Endodermal cell (in vitro differentiated cells): ENCODE data around the gene DAZAP2. TPM values are rescaled to one million over a fixed set of nuclear protein-coding genes. Genes with fewer than 3 reads are reported as not detected.
"Not testable (repeated sequence)": the region's sequence is repeated elsewhere in the genome, so short reads cannot be mapped to it uniquely, and the experiment has no call there.

ENCODE experiments used
- DNase-seq: peaks from one replicate; pipeline ENCODE4 v3.0.0-alpha.2; 2017
- H3K27ac ChIP-seq: 2 replicates; pipeline ENCODE4 v1.5.1; 2013; ENCODE audit warnings: mild to moderate bottlenecking, low read depth, low read length, moderate library complexity
- H3K27me3 ChIP-seq: 2 replicates; pipeline ENCODE4 v1.6.1; 2013; ENCODE audit warnings: mild to moderate bottlenecking, low read length, moderate library complexity; ENCODE audit not compliant: insufficient read depth, control insufficient read depth, poor library complexity, severe bottlenecking
- H3K36me3 ChIP-seq: 2 replicates; pipeline ENCODE4 v1.7.0; 2013; ENCODE audit warnings: mild to moderate bottlenecking, low read length, moderate library complexity; ENCODE audit not compliant: control insufficient read depth, insufficient read depth
- H3K4me1 ChIP-seq: one replicate; pipeline ENCODE4 v1.7.0; 2013; ENCODE audit warnings: low read length; ENCODE audit not compliant: control insufficient read depth, insufficient read depth
- H3K4me3 ChIP-seq: 2 replicates; pipeline ENCODE4 v1.5.1; 2013; ENCODE audit warnings: mild to moderate bottlenecking, low read length, moderate library complexity
- H3K9ac ChIP-seq: 2 replicates; pipeline ENCODE4 v1.6.1; 2013; ENCODE audit warnings: mild to moderate bottlenecking, low read length, moderate library complexity; ENCODE audit not compliant: poor library complexity, severe bottlenecking; ENCODE audit errors: extremely low read depth
- H3K9me3 ChIP-seq: 2 replicates; pipeline ENCODE4 v1.6.1; 2013; ENCODE audit warnings: mild to moderate bottlenecking, low read length, moderate library complexity; ENCODE audit not compliant: control insufficient read depth
- H3K27ac Mint-ChIP-seq: 2 replicates; pipeline ENCODE4 v1.8.0; 2020; ENCODE audit warnings: mixed read lengths
- H3K27me3 Mint-ChIP-seq: 2 replicates; pipeline ENCODE4 v1.8.0; 2021; ENCODE audit warnings: mild to moderate bottlenecking, mixed read lengths; ENCODE audit not compliant: insufficient read depth
- H3K36me3 Mint-ChIP-seq: 2 replicates; pipeline ENCODE4 v1.8.0; 2020; ENCODE audit warnings: low read depth, mixed read lengths
- H3K4me1 Mint-ChIP-seq: 2 replicates; pipeline ENCODE4 v1.8.0; 2020; ENCODE audit warnings: mixed read lengths
- H3K4me3 Mint-ChIP-seq: 2 replicates; pipeline ENCODE4 v1.8.0; 2020; ENCODE audit warnings: mild to moderate bottlenecking, moderate library complexity, mixed read lengths
- H3K9me3 Mint-ChIP-seq: 2 replicates; pipeline ENCODE4 v1.8.0; 2020; ENCODE audit warnings: mild to moderate bottlenecking, mixed read lengths
- CTCF ChIP-seq: fragments of 200-600 bp; sonication (generic); conservative IDR thresholded peaks from 2 replicates; pipeline ENCODE4 v1.5.0; 2021; ENCODE audit warnings: antibody characterized with exemption, mild to moderate bottlenecking
- WGBS, 2 experiments: methylation state at CpG; one replicate each; pipeline versions ENCODE4 v1.1.5 to v1.1.7; 2013; ENCODE audit warnings: missing lambda C conversion rate in 2 of 2, mixed read lengths in 1 of 2; ENCODE audit not compliant: insufficient coverage in 1 of 2, insufficient read length in 1 of 2; 5-methylcytosine and 5-hydroxymethylcytosine counted together
- total RNA-seq, 2 donors: library from RNA; stranded (reverse); fragmentation: NEBNext Ultra II Directional in 1 of 2; extraction: Animal tissue kit (Norgen Biotek cat#: 25700) in 1 of 2; gene quantifications; 2 replicates in 1 of 2; 3 replicates in 1 of 2; pipeline ENCODE4 v1.2.1, GENCODE V29; 2021

DAZAP2 gene
- total RNA-seq, 2 donors from 2014 or later: 31.5 to 42.7 TPM

- peak overlapping the region; percentile 38 for H3K27ac ChIP-seq
- DNase-seq: peak; percentile 83
- Mint-ChIP-seq H3K9me3 (no peaks in the 10 kb centered on the region), H3K4me3 (peak overlapping the region; percentile 75), H3K27ac (peak overlapping the region; percentile 94), H3K36me3 (peaks cover 10% of the 10 kb centered on the region), H3K27me3 (no peaks in the 10 kb centered on the region), H3K4me1 (peaks cover 12% of the 10 kb centered on the region)
- no peaks in the 10 kb centered on the region for H3K9me3 ChIP-seq
- peak overlapping the region; percentile 84 for H3K4me3 ChIP-seq
- H3K4me1 ChIP-seq: peaks cover 4% of the 10 kb centered on the region
- H3K36me3 ChIP-seq: no peaks in the 10 kb centered on the region
- TF ChIP-seq CTCF: peak; percentile 34
- H3K27me3 ChIP-seq: no peaks in the 10 kb centered on the region
- WGBS, 2 experiments: 35 to 42% methylated on average over 7 of the region's 10 CpGs
- H3K9ac ChIP-seq: peak overlapping the region; percentile 80
Measured at GRCh38 chr12:51218607-51219161, 19.9 kb upstream of the DAZAP2 start.

GRCh38 chr12:51219322-51219721 lies 19.3 kb upstream of the DAZAP2 start:
- no peak overlapping the region for H3K27ac ChIP-seq
- no peak overlapping the region for H3K27ac Mint-ChIP-seq
- H3K9me3 Mint-ChIP-seq: no peaks in the 10 kb centered on the region
- peak overlapping the region; percentile 75 for H3K4me3 Mint-ChIP-seq
- H3K4me1 Mint-ChIP-seq: peaks cover 12% of the 10 kb centered on the region
- 88% methylated on average over 1 to 4 of the region's 5 CpGs for WGBS, 2 experiments
- TF ChIP-seq CTCF: no peak
- H3K27me3 Mint-ChIP-seq: no peaks in the 10 kb centered on the region
- peaks cover 4% of the 10 kb centered on the region for H3K4me1 ChIP-seq
- H3K36me3 Mint-ChIP-seq: peaks cover 8% of the 10 kb centered on the region
- DNase-seq: no peak
- no peak overlapping the region for H3K9ac ChIP-seq
- no peaks in the 10 kb centered on the region for H3K27me3 ChIP-seq
- H3K4me3 ChIP-seq: peak overlapping the region; percentile 84
- no peaks in the 10 kb centered on the region for H3K9me3 ChIP-seq
- no peaks in the 10 kb centered on the region for H3K36me3 ChIP-seq

GRCh38 chr12:51219857-51220256 lies 18.8 kb upstream of the DAZAP2 start:
- H3K27ac ChIP-seq, H3K4me1 ChIP-seq, H3K27me3 ChIP-seq, H3K9me3 ChIP-seq, H3K4me3 Mint-ChIP-seq, H3K9ac ChIP-seq, H3K27ac Mint-ChIP-seq, H3K36me3 ChIP-seq, H3K9me3 Mint-ChIP-seq, H3K27me3 Mint-ChIP-seq, DNase-seq: not testable (repeated sequence)
- Mint-ChIP-seq H3K36me3 (peaks cover 10% of the 10 kb centered on the region), H3K4me1 (peaks cover 12% of the 10 kb centered on the region)
- 92 to 93% methylated on average over 9 of the region's 12 CpGs for whole genome bisulfite sequencing, 2 experiments
- peak overlapping the region; percentile 84 for H3K4me3 ChIP-seq

- no peaks in the 10 kb centered on the region for H3K27me3 ChIP-seq
- Mint-ChIP-seq H3K9me3 (no peaks in the 10 kb centered on the region), H3K27me3 (no peaks in the 10 kb centered on the region), H3K36me3 (peaks cover 11% of the 10 kb centered on the region), H3K27ac (no peak overlapping the region), H3K4me1 (peaks cover 12% of the 10 kb centered on the region), H3K4me3 (no peak overlapping the region)
- no peak overlapping the region for H3K4me3 ChIP-seq
- H3K27ac ChIP-seq: no peak overlapping the region
- DNase-seq: no peak
- 84 to 96% methylated on average over 4 to 7 of the region's 7 CpGs for WGBS, 2 experiments
- no peak overlapping the region for H3K9ac ChIP-seq
- no peaks in the 10 kb centered on the region for H3K36me3 ChIP-seq
- peaks cover 4% of the 10 kb centered on the region for H3K4me1 ChIP-seq
- no peak for TF ChIP-seq CTCF
- H3K9me3 ChIP-seq: no peaks in the 10 kb centered on the region
Measured at GRCh38 chr12:51222461-51222860, 16.2 kb upstream of the DAZAP2 start.
